CD4-positive, alpha-beta T cell treated with Interleukin-4 for 4 hours (primary cell): ENCODE results near the gene MYO5B.
"Not testable (repeated sequence)": the region's sequence is repeated elsewhere in the genome, so short reads cannot be mapped to it uniquely, and the experiment has no call there.

ENCODE experiments used
- DNase-seq: peaks from one replicate; pipeline ENCODE4 v3.0.0-alpha.2; 2020

Gene MYO5B

GRCh38 chr18:49846718-49847470 lies 348.1 kb downstream of the MYO5B start:
- DNase-seq = no peak

- no peak for DNase-seq
Measured at GRCh38 chr18:49846361-49846662, 348.6 kb downstream of the MYO5B start.

- DNase-seq = no peak
Measured at GRCh38 chr18:49845629-49846360, 349.2 kb downstream of the MYO5B start.

GRCh38 chr18:49844903-49845302 lies 350.0 kb downstream of the MYO5B start:
- DNase-seq = no peak

GRCh38 chr18:49843778-49844625 lies 350.9 kb downstream of the MYO5B start:
- DNase-seq = no peak

- DNase-seq = no peak
Measured at GRCh38 chr18:49843131-49843530, 351.8 kb downstream of the MYO5B start.

GRCh38 chr18:49842656-49843055 lies 352.3 kb downstream of the MYO5B start:
- no peak for DNase-seq

GRCh38 chr18:49841236-49842217 lies 353.4 kb downstream of the MYO5B start:
- DNase-seq = no peak

GRCh38 chr18:49839012-49839411 lies 355.9 kb downstream of the MYO5B start:
- no peak for DNase-seq

GRCh38 chr18:49838381-49838780 lies 356.6 kb downstream of the MYO5B start:
- DNase-seq = no peak

- no peak for DNase-seq
Measured at GRCh38 chr18:49837889-49838288, 357.1 kb downstream of the MYO5B start.

GRCh38 chr18:49837316-49837835 lies 357.6 kb downstream of the MYO5B start:
- DNase-seq = not testable (repeated sequence)

GRCh38 chr18:49835405-49835804 lies 359.5 kb downstream of the MYO5B start:
- DNase-seq = no peak

GRCh38 chr18:49834258-49834657 lies 360.7 kb downstream of the MYO5B start:
- DNase-seq = no peak

GRCh38 chr18:49833814-49834213 lies 361.1 kb downstream of the MYO5B start:
- no peak for DNase-seq

GRCh38 chr18:49832221-49832647 lies 362.7 kb downstream of the MYO5B start:
- no peak for DNase-seq

GRCh38 chr18:49827996-49828395 lies 367.0 kb downstream of the MYO5B start:
- DNase-seq = no peak

- DNase-seq = peak; percentile 70
Measured at GRCh38 chr18:49819823-49820671, 374.9 kb downstream of the MYO5B start.

GRCh38 chr18:49819071-49819662 lies 375.8 kb downstream of the MYO5B start:
- DNase-seq = no peak

- no peak for DNase-seq
Measured at GRCh38 chr18:49817947-49818346, 377.0 kb downstream of the MYO5B start.

GRCh38 chr18:49815927-49816326 lies 379.0 kb downstream of the MYO5B start:
- DNase-seq = no peak
